Nucleus accumbens (tissue), 56 donors: Measurements from ENCODE around the gene WDR49.
A peak's percentile ranks its signal among the peaks of the same experiment; 100 is the strongest.

ENCODE experiments used
- DNase-seq, 56 donors: peaks; one replicate each; lab custom pipeline; 2025; lab: John Stamatoyannopoulos, UW

The WDR49 gene

DNA sequence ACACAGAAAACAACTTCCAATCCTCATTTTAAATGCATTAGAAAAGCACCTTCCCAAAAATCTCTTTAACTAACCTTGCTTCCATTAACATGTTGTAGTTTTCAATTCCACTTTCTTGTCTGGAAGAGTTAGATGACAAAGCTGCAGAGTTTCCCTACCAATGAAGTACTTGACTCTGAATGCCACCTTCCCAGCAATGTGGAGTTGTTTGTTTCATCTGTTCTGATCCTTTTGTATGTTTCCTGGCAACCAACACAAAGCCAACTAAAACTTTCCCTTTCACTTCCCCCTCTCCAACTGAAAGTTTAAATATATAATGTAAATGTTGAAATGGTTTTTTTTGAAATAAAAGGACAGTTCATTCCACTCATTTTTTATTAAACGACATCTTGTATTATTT lies at the start of gene WDR49:
WDR49 (minus strand) TSS at position 183 of the 400 bp plus-strand sequence. CDS start 517 bp downstream, outside the sequence.
- DNase-seq = no peak

DNA sequence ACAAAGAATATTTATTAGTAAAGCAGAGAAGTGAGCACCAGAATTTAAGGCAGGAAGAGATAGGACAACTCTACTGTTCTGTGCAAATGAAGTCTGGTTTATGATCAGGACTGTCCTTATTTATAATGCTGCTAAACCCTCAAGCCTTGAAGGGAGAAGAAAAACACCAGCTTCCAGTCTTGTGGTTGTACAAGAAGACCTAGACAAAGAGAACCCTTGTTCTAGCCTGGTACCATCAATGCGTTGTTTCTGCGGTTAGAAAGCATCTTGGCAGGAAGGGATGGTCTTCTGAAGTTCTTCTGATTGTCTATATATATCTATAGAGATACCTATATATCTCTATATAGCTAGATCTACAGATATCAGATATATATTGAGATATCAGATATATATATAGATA lies 47.2 kb upstream of the WDR49 start:
- no peak for DNase-seq

DNA sequence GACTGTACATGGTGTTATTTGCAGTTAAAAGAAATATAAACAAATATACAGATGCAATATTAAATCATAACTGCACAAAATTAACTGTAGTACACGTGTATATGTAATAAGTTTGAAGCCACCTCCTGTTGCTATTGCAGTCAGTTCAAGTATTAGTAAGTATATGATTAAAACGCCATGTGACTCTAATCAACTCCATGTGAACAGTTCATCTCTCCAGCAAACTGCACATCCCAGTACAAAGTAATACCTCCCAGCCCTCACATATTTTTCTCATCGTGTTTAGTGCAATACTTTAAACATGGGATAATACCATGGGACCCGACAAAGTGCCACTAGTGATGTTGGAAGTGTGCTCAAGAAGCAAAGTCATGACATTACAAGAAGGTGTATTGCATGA lies 46.3 kb upstream of the WDR49 start:
- no peak for DNase-seq

DNA sequence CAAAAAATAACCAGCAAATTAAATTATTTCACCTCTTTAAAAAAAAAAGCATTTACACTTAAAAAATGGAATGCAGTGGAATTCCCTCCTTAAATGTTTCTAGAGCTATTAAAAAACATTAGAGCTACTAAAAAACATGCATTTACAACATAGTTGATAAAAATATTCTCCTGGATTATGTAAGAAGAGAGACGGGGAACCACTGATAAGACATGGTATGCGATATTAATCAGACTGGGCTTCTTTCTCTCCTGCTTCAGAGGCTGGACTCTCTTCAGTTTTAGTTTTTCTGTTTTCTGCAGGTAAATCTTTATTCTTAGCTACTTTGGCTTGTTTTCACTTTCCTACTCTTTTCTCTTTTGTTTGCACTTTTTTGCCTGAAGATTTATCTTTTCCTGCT lies 40.4 kb upstream of the WDR49 start:
- no peak for DNase-seq

DNA sequence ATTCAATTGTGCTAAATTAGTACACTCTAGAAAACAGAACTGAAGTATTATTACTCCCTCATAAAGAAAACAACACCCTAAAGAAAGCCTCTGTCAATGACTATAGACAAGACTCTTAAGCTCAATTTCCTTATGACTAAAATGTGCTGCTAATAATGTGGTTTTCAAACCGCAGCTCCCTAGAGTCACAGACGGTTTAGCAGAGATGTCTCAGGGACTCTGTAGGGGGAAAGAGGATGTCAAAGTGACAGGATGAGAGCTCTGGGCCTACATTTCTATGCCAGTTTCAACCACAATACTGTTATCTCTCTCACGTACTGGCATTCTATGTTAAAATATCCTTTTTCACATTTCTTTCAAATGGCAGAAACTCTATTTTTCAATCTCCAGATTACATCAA lies 37.6 kb upstream of the WDR49 start:
- DNase-seq = no peak

DNA sequence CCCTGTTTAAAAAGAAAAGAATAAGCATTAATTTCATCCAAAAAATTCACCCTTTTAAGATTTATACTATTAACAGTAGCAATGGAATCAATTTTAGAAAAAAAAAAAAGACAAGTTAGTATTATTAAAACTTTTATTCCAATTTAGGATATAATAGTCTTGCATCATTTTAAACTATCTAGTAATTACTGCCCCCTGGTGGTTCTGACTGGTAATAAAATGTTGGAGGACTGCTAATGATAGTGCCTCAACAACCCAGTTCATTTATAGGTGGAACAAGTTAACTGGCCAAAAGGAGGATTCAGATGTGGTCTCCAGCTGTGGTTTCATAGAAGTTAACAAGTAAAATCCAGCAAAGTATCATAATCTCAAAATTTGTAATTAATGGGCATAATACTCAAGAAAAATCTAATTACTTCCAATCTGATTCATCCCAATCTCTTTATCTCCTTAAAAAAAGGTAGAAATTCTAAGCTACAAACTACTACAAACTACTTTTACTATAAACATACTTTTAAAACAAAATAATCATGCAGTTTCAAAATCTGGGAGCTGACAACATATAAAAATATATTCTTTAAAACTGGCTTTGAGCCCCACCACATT lies 30.7 kb upstream of the WDR49 start:
- peak in 19 of 56 donors; percentile 0 to 61 (median 10) for DNase-seq

DNA sequence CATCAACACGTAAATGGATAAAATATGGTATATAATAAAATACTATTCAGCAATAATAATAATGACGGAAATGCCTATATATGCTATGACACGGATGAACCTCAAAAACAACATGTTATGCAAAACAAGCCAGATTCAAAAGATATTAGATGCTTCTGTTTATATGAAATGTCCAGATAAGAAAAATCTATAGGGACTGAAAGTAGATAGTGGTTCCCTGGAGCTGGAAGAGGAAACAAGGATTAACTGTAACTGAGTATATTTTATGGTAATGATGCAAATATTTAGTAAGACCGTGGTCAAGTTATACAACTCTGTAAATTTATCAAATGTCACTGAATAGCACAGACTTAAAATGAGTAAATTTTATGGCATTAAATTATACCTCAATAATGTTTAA lies 25.8 kb upstream of the WDR49 start:
- DNase-seq = no peak

DNA sequence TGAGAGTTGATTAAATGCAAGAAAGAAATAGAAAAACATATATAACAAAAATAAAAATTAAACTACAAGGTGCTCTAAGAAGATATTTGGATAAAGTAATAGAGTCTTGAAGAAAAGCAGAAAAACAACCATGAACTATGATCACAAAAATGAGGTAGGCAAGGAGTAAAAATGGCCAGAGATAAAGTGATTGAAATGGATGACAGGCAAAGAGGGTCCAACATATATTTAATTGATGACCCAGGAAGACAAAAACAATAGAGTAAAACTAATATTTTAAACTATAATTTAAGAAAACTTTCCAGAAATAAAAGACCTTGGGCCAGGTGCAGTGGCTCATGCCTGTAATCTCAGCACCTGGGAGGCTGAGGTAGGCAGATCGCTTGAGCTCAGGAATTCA lies 22.1 kb upstream of the WDR49 start:
- no peak for DNase-seq

DNA sequence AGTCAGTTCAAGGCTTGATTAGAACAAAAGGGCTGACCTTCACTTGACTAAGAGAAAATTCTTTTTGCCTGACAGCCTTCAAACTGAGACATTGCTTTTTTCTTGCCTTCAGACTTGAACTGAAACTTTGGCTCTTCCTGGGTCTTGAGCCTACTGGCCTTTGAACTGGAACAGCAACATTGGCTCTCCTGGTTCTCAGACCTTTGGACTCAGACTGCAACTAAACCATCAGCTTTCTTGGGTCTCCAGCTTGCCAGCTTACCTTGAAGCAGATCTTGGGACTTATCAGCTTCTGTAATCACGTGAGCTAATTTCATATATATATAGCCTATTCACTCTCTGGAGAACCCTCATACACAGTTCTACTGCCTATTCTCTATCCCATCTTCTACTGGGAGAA lies 19.5 kb upstream of the WDR49 start:
- DNase-seq = no peak

DNA sequence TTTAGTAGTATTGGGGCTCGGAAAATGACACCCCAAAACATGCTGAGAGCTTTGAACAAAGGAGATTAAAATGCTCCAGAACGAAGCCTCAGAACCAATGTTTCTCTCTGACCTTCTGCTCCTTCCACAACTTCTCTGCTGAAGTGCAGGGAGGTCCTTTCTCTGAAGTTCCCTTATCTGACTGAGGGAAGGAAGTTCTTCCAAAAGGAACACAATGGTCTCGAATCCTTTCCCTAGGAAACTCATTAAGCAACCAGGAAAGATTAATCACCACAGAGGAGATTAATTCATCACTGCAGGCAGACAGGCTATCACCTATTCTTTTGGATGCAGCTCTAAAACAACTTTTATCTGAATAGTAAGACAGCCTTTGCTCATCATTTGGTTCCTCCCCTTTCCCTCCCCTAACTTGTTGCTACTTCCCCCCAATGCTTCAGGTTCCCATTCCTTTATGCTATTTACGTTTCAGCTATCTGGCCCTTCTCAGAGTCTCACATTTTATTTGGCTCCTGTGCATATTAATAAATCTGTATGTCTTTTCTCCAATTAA lies 18.2 kb upstream of the WDR49 start:
- no peak for DNase-seq

DNA sequence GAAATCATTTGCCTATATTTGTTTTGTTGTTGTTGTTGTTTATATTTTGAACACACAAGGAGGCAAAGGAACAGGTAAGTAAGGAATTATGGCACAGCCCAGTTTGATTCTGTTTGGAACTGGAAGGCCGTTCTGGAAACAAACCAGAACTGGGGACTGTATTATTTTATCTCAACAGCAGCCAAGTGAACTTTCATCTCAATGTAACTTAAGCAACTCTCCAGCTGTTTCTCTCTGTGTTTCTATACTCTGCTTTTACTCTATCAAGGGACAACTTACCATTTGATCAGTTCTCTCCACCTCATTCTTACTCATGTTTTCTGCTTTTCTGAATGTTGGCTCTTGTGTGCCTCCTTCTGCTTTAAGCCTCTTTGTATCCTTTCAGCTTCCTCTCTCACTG lies 16.0 kb upstream of the WDR49 start:
- DNase-seq = no peak

DNA sequence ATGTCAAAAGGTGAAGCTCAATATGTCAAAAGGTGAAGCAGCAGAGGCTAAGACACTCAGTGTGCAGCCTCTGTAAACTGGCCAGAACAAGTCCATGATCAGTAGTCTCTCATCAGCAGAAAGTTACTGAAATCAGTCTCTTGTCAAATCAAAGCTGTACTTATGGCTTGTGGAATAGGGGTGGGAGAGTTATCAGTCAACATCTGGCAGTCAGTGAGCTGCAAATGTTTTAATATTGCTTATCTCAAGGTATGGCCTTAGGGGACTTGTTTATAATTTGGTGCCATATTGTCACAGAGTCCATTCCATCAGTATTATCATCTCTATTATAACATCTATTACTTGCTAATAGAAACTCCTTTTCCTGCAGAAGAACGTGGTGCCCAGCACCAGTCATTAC lies 14.9 kb upstream of the WDR49 start:
- DNase-seq = no peak

DNA sequence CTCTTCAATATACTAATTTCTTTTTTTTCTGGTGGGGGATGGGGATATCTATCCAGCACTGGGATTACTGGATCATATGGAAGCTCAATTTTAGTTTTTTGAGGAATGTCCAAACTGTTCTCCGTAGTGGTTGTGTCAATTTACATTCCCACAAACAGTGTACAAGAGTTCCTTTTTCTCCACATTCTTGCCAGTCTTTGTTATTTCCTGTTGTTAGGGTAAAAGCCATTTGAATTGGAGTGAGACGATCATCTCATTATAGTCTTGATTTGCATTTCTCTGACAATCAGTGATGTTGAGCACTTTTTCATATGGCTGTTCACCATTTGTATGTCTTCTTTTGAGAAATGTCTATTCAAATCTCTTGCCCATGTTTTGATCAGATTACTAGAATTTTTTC lies 12.8 kb upstream of the WDR49 start:
- DNase-seq = no peak

DNA sequence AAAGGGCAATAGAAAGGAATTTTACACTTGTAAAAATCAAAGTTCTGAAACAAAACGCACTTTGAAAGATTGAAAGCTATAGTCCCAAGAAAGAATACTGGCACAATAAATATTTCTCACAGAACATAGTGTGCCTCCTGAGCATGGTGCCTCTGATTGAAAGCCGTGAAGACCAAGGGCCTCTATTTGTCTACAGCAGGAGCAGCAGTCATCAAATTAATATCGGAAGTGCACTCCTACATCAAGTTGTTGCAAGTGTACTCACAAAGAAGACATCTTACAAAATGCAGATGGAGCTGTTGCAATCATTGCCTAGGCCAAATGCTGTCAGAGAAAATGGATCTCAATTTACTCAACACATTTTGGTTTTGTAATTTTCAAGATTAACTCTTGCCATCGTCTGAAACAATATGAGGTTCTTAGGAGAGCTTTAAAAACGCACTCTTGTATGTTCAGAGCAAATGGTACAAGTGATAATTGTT lies 9.2 kb upstream of the WDR49 start:
- no peak for DNase-seq

DNA sequence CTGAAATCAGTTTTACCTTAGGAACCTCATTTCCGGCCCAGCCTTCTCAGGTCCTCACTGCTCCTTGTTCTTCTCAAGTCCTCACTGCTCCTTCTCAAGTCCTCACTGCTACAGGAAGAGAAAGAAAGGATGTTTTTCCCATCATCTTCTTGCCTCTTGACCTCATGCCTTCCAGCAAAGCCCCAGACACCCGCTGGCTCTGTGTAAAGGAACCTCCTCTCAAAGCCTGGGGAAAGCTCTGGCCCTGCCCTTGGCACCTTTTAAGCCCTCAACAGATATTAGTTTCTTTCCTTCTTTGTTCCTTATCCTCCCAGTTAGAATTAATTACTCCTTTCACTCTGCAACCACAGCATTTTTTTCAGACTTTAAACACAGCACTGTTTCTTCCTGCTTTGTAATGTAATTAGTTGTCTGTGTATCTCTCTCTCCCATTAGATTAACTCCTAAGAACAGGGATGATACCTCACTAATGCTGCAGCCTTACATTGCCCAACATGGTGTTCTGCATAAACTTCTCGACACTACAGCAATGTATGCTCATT lies 4.0 kb upstream of the WDR49 start:
- DNase-seq = no peak

DNA sequence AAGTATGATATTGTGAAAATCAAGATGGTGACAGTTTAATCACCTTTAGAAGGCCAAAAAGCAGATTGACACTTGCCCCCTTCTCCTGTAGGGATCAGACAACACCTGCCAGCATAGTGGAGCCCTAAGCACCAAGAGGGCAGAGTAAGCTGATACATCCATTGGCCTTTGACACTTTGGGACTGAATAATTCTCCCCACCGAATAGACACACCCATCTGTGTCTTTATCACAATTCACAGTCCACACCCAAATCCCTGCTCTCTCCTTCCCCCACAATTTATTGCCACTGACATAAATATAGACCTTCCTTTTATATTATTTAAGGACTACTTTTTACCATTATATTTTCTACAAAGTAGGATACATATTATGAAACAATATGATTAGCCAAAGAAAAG lies 3.1 kb upstream of the WDR49 start:
- DNase-seq = no peak

DNA sequence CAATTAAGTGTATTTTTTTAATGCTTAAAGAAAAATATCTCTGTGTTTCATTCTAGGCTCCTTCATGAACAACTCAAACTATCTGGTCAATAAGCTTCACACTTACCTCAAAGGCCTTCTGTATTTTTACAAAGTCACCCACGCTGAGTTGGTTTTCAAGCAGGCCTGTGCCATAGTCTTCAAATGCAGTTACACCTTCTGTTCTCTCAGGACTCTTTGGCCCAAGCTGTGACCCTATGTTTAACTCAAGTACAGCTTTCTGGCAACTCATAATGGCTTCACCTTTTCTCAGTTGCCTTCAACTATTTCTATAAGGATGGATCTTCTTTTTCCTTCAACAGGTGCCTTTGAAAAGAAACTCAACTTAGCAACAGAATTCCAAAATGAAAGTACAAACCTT lies 587 bp downstream of the WDR49 start:
- no peak for DNase-seq

DNA sequence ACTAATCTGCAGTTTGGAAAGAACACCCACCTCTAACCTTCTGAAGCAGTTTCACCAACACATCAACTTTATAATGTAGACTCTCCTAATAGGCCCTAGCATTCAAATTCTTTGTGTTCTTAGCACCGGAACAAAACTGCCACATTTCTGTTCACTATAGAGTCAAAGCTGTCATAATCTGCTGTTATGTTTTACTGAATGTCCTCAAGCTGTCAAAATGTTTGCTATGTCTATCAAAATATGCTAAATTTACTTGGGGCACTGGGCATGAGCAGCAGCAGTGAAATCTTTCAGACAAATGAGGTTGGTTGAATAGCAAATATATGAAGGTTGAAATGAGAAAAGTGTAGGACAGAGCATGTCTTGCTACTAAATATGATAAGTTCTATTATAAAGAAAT lies 1.9 kb downstream of the WDR49 start:
- DNase-seq = no peak

DNA sequence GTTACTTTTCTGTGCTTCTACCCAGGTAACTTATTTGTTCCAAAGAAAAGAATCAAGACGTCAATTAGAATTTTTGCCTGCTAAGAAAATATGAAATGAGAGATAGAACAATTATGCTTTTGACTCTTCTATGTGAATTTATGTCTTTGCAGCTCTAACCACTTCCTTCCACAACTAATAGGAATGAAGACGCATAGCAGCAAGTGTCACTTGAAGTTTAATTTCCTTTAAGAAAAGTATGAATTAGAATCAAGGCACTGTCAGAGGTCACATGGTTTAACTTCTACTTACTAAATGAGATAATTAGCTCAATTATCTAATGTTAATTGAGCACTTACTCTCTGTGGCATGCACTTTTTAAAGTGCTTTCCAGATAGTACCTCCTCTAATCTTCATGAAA lies 3.3 kb downstream of the WDR49 start:
- no peak for DNase-seq

DNA sequence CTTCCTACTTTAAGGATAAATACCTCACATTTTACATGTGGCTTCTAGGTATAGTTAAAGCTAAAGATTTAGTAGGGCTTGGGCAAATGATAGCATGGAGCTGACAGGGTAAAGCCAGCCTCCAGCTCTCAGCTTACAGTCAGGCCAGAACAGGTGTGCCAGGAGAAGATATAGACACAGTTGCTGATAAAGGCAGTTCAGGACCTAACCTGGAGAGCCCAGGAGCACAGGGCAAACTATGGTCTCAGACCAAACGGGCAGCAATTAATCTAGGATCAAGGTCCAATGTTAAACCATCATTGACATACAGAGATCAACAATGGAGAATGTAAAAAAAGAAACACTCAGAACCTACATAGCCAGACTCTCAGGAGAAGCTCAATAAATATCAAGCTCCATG lies 4.0 kb downstream of the WDR49 start:
- DNase-seq = no peak

DNA sequence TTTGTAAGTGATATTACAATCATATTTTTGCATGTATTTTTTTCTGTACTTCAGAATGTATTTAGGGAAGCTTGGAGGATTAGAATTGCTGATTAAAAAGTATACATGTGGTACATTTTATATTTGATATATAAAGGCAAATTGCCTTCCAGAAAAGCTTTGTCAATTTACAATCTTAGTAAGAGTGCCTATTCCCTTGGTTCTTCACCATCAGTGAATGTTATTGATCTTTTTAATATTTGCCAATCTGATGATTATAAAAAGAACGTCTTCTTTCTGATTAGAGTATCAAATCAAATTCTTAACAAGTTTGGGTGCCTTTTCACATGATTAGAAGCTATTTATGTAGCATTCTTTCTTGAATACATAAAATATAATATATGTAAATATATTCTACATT lies 9.1 kb downstream of the WDR49 start:
- DNase-seq = no peak

DNA sequence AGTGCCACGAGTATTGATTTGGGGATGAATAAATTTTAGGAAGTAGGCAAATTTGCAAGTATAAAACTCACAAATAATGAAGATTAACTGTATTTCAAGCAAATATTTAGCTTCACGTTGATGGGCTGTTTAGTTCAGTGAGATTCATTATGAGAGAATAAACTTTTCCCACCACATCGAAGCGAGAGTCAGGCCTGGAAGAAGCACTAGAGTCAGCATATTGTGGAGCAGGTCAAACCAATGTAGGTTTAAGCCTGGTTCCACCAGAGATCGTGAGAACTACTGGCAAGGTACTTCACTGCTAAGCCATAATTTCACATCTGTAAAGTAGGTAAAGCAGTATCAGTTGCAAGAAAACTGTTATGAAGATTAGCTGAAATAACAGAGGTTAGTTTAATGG lies 22.3 kb downstream of the WDR49 start:
- no peak for DNase-seq

DNA sequence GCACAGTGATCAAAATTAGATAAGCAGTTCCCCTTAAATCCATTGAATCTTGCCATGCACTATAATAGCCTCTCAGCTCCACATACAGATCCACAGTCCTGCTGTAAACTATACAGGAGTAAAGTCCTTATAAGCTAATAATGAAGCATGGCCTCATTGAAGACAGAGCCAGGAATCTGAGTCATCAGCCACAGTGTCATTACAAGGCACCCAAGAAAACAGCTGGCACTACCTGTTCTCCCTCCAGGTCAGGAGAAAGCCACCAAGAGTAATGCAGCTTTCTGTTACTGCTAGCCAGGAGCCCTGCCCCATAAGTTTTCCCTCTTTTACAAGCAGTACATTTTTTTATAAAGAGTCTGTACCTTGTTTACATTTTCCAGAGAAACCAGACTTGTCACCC lies 27.3 kb downstream of the WDR49 start:
- DNase-seq = no peak
